RWPE1 (cell line): ENCODE measurements around the gene DLGAP3.

Experiments
- CTCF ChIA-PET: fragments of 350-600 bp; sonication (Branson Sonifier 250); formaldehyde crosslinking; extraction: SDS; loops from one replicate; lab custom pipeline; 2021; lab: Yijun Ruan, JAX
- POLR2A ChIA-PET: fragments of 400-600 bp; formaldehyde crosslinking; extraction: SDS; loops from one replicate; lab custom pipeline; 2020; ENCODE audit warnings: antibody characterized with exemption; ENCODE audit not compliant: low non-redundant PET; lab: Yijun Ruan, JAX
- DNase-seq: peaks from one replicate; pipeline ENCODE4 v3.0.0; 2012; ENCODE audit warnings: low spot score
- H3K27ac ChIP-seq: fragments of 450-650 bp; 2 replicates; pipeline ENCODE4 v1.5.1; 2017
- TF ChIP-seq, protein P1 (sequence below): fragments of 450-650 bp; conservative IDR thresholded peaks from 2 replicates; pipeline ENCODE4 v1.5.1; 2017; ENCODE audit warnings: low read depth, mild to moderate bottlenecking

DLGAP3 gene

DNA sequence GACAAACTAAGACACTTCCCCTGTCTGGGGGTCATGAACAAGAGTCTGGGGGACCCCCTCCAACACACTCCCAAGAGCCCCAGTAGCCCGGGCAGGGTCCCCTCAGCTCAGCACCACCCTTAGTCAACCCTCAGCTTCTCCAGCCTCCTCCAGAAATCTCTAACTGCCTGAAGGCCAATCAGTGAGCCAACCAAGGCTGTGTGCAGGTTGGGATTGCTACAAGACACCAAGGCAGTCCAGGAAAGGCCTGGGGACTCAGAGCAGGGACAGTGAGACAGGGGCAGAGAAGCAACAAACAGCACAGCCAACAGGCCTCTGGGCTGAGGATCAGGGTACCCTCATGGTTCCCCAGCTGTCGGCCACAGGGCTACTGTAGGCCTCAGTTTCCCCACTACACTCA is 83.2 kb downstream of the DLGAP3 start:
- ChIA-PET CTCF (no interaction called here), POLR2A (no interaction called here)
- no peak overlapping the region for H3K27ac ChIP-seq
- TF ChIP-seq, protein P1, sequence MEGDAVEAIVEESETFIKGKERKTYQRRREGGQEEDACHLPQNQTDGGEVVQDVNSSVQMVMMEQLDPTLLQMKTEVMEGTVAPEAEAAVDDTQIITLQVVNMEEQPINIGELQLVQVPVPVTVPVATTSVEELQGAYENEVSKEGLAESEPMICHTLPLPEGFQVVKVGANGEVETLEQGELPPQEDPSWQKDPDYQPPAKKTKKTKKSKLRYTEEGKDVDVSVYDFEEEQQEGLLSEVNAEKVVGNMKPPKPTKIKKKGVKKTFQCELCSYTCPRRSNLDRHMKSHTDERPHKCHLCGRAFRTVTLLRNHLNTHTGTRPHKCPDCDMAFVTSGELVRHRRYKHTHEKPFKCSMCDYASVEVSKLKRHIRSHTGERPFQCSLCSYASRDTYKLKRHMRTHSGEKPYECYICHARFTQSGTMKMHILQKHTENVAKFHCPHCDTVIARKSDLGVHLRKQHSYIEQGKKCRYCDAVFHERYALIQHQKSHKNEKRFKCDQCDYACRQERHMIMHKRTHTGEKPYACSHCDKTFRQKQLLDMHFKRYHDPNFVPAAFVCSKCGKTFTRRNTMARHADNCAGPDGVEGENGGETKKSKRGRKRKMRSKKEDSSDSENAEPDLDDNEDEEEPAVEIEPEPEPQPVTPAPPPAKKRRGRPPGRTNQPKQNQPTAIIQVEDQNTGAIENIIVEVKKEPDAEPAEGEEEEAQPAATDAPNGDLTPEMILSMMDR, result no peak
- no peak for DNase-seq

DNA sequence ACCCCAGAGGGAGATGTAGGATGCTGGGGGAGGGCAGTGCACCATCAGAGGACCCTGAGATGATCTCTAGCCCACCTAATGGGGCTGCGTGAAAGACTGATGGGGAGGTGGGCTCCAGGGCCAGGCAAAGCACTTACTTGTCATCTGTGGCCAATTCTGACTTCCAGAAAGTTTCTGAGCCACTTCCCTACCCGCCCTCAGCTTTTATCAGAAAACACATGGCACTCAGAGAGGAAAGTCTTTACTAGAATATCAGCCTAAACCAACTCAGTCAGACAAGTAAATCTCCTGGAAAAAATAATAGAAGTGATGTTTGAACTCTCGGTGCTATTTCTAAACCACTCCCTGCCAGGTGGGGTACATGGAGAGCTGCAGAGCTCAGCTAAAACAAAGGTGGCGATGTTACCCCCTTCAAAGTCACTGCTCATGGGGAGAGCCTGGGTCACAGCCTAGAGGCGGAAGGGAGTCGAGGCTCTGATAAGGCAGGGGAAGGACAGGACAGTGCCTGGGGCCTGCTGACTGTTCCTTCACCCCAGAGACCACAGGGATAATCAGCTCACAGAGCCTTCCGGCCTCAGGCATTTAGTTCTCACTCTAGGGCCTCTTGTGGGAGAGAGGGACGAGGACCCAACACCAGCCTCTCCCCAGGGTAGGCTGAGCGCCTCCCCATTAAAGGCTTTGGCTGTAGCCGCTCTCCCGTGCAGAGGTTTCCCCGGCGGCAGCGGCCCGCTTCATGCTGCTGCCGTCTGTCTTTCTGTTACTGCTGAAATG is 84.1 kb downstream of the DLGAP3 start:
- POLR2A ChIA-PET, result no interaction called here
- CTCF ChIA-PET, result interaction anchor here (1.5 kb wide), 1 partner anchor 21 kb away, joined by 4 read pairs; no protein-coding TSS in a partner anchor
- no peak overlapping the region for H3K27ac ChIP-seq
- TF ChIP-seq, protein P1, result no peak
- DNase-seq, result no peak

DNA sequence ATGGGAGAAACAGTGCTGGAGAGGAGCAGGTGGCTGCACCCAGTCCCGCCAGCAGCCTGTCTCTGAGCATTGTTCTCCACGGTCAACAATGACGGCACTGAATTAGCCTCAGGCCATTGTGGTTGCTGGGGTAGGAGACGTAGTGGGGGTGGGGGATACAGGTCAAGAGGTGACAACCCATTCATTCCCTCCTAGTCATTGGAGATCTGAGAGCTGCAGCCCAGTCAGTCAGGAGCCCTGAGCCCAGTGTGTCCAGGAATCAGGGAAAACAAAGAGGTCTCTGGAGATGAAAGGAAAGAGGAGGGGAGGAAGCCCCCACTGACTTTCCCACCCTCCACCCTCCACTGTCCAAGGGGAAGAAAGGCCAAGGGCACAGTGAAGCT is 85.2 kb downstream of the DLGAP3 start:
- ChIA-PET CTCF (interaction anchor here (1.5 kb wide), 1 partner anchor 22 kb away, joined by 4 read pairs; no protein-coding TSS in a partner anchor), POLR2A (no interaction called here)
- no peak overlapping the region for H3K27ac ChIP-seq
- DNase-seq, result no peak
- TF ChIP-seq, protein P1, result no peak

DNA sequence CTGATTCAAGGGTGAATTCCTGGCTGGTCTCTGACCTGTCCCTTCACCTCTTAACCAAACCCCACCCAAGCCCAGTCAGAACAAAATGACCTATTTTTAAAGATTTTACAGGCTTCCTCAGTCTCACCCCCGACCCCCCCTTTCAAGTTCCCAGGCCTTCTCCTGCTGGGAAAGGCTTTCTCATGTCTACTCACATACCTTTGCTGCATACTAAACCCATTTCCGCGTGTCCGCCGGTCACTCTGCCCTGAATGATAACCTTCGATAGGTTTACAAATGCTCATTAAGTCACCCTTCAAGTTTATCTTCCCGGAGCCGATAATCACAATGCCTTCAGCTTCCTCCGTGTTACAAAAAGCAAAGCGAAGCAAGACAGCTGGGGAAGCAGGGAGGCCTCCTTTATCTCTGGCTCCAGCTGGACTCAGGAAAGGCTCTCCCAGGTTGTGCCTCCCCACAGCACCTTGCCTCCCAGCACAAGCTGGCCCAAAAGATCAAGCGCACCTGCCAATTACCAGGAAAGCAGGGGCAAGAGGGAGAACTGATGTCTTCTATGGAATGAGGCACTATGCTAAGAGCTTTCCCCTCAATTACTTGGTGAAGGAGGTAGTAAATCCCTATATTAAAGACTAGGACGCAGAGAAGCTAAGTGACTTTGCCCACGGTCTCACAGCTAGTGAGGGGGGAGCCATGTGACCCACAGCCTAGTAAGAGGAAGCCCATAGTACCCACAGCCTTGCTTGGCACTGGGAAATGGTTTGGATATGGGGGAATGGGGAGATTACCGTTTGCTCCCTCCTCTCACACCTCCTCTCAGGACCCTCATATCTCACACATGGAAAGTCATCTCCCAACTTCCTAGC is 85.8 kb downstream of the DLGAP3 start:
- DNase-seq, result no peak
- TF ChIP-seq, protein P1, result no peak
- POLR2A ChIA-PET, result no interaction called here
- H3K27ac ChIP-seq, result no peak overlapping the region
- CTCF ChIA-PET, result no interaction called here

DNA sequence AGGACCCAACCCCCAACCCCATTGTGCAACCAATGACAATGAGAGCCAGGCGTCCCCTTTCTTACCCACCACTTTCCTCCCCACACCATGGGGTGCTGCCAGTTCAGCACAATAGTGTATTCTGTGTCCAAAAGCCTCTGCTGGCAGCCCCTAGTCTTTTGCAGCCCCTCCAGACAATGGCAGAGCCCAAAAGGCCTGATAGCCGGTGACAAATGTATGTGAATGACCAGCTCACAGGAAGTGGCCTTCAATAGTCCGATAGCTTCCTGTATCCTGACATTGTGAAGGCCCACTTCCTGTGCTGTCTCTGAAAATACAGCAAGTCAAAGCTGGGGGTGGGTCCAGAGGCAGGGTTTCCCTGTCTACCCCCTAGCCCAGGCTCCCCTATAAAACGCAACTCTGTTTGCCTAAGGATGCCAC is 86.5 kb downstream of the DLGAP3 start:
- H3K27ac ChIP-seq, result no peak overlapping the region
- ChIA-PET POLR2A (no interaction called here), CTCF (no interaction called here)
- TF ChIP-seq, protein P1, result no peak
- DNase-seq, result no peak

DNA sequence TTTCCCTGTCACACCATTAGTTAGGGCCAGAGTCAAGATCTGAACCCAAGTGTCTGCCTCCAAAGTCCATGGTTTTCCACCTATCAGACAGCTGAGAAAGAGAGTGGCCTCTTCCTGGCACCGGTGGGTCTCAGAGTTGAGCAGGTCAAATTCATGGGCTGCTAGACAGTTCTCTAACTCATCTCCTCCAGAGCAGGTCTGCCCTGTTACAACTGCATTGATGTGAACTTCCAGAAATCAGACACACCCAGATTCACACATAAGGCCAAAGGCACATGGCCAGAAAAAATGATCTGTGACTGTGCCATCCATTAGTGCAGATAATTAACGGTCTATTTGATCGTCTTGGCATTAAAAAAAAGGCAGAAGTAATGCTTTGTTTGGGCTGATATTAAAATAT is 87.4 kb downstream of the DLGAP3 start:
- H3K27ac ChIP-seq, result no peak overlapping the region
- no peak for DNase-seq
- TF ChIP-seq, protein P1, result no peak
- ChIA-PET CTCF (no interaction called here), POLR2A (no interaction called here)
